Right atrium auricular region (tissue), 2 donors: Measurements from ENCODE around the gene BDKRB1. TPM values are rescaled to one million over a fixed set of nuclear protein-coding genes. Genes with fewer than 3 reads are reported as not detected.
A peak's percentile ranks its signal among the peaks of the same experiment; 100 is the strongest.

Source experiments
- DNase-seq: peaks from one replicate; pipeline ENCODE4 v3.0.0-alpha.2; 2019; ENCODE audit warnings: low spot score
- H3K27ac ChIP-seq, 2 donors: fragments of 200-600 bp; sonication (generic); 1 replicate in 1 of 2; 2 replicates in 1 of 2; pipeline ENCODE4 v1.5.1; 2016 to 2019
- H3K27me3 ChIP-seq, 2 donors: fragments of 200-600 bp; sonication (generic); one replicate each; pipeline versions ENCODE4 v1.5.1 to v1.6.0; 2017 to 2019
- H3K36me3 ChIP-seq: fragments of 200-600 bp; sonication (generic); one replicate; pipeline ENCODE4 v1.5.1; 2016
- H3K4me1 ChIP-seq, 2 donors: fragments of 200-600 bp; sonication (generic); one replicate each; pipeline versions ENCODE4 v1.5.1 to v1.6.0; 2017 to 2019
- H3K4me3 ChIP-seq, 2 donors: fragments of 200-600 bp; sonication (generic); 1 replicate in 1 of 2; 2 replicates in 1 of 2; pipeline ENCODE4 v1.5.1; 2017 to 2019; ENCODE audit warnings: mild to moderate bottlenecking in 1 of 2, moderate library complexity in 1 of 2
- H3K9me3 ChIP-seq, 2 donors: fragments of 200-600 bp; sonication (generic); one replicate each; pipeline ENCODE4 v1.5.1; 2019
- CTCF ChIP-seq, 2 donors: fragments of 200-600 bp; sonication (generic); IDR thresholded peaks; one replicate each; pipeline ENCODE4 v1.5.1; 2019; ENCODE audit warnings: antibody characterized with exemption in 2 of 2
- total RNA-seq, 2 donors: library from RNA; depleted of rRNA; stranded (reverse); fragments of >200 nt; gene quantifications; one replicate each; pipeline ENCODE4 v1.1.0, GENCODE V29; 2016

The BDKRB1 gene
- total RNA-seq, 2 donors from 2014 or later: 0.39 to 20.0 TPM

- Histone ChIP-seq H3K36me3 (no peaks in the 10 kb centered on the region), H3K9me3 (no peaks in the 10 kb centered on the region), H3K4me3 (no peak overlapping the region), H3K27ac (no peak overlapping the region), H3K4me1 (peaks cover 0 to 7% of the 10 kb centered on the region in 2 donors), H3K27me3 (no peaks in the 10 kb centered on the region)
- no peak for TF ChIP-seq CTCF (IDR thresholded peaks at IDR 0.05)
- DNase-seq: no peak
Observed at GRCh38 chr14:96284008-96284407, 28.0 kb downstream of the BDKRB1 start.

- no peak overlapping the region for H3K4me3 ChIP-seq
- H3K9me3 ChIP-seq: no peaks in the 10 kb centered on the region
- no peak for TF ChIP-seq CTCF (IDR thresholded peaks at IDR 0.05)
- peak overlapping the region in 1 of 2 donors; percentile 83 for H3K27ac ChIP-seq
- H3K27me3 ChIP-seq: no peaks in the 10 kb centered on the region
- peaks cover 3% of the 10 kb centered on the region for H3K36me3 ChIP-seq
- H3K4me1 ChIP-seq: peaks cover 0 to 7% of the 10 kb centered on the region in 2 donors
- no peak for DNase-seq
Observed at GRCh38 chr14:96284430-96284829, 28.4 kb downstream of the BDKRB1 start.

- no peaks in the 10 kb centered on the region for H3K9me3 ChIP-seq
- H3K27me3 ChIP-seq: no peaks in the 10 kb centered on the region
- H3K27ac ChIP-seq: peak overlapping the region; percentile 72 to 83
- peaks cover 0 to 7% of the 10 kb centered on the region in 2 donors for H3K4me1 ChIP-seq
- DNase-seq: peak; percentile 71
- no peak overlapping the region for H3K4me3 ChIP-seq
- TF ChIP-seq CTCF (IDR thresholded peaks at IDR 0.05): no peak
- peaks cover 14% of the 10 kb centered on the region for H3K36me3 ChIP-seq
Observed at GRCh38 chr14:96285667-96286066, 29.7 kb downstream of the BDKRB1 start.

- Histone ChIP-seq H3K36me3 (peaks cover 16% of the 10 kb centered on the region), H3K4me1 (peaks cover 0 to 7% of the 10 kb centered on the region in 2 donors), H3K9me3 (no peaks in the 10 kb centered on the region), H3K27ac (peak overlapping the region; percentile 72 to 83), H3K4me3 (no peak overlapping the region), H3K27me3 (no peaks in the 10 kb centered on the region)
- TF ChIP-seq CTCF (IDR thresholded peaks at IDR 0.05): no peak
- DNase-seq: no peak
Observed at GRCh38 chr14:96286251-96286650, 30.2 kb downstream of the BDKRB1 start.

- H3K27ac ChIP-seq: peak overlapping the region; percentile 13 to 26
- no peak for DNase-seq
- peaks cover 0 to 7% of the 10 kb centered on the region in 2 donors for H3K4me1 ChIP-seq
- H3K27me3 ChIP-seq: no peaks in the 10 kb centered on the region
- H3K9me3 ChIP-seq: no peaks in the 10 kb centered on the region
- no peak for TF ChIP-seq CTCF (IDR thresholded peaks at IDR 0.05)
- no peak overlapping the region for H3K4me3 ChIP-seq
- peaks cover 30% of the 10 kb centered on the region for H3K36me3 ChIP-seq
Observed at GRCh38 chr14:96287856-96288255, 31.8 kb downstream of the BDKRB1 start.

- no peak overlapping the region for H3K27ac ChIP-seq
- no peak overlapping the region for H3K4me3 ChIP-seq
- DNase-seq: no peak
- H3K27me3 ChIP-seq: no peaks in the 10 kb centered on the region
- H3K9me3 ChIP-seq: no peaks in the 10 kb centered on the region
- TF ChIP-seq CTCF (IDR thresholded peaks at IDR 0.05): no peak
- H3K4me1 ChIP-seq: no peaks in the 10 kb centered on the region
- H3K36me3 ChIP-seq: peaks cover 55% of the 10 kb centered on the region
Observed at GRCh38 chr14:96294246-96294645, 38.2 kb downstream of the BDKRB1 start.
